Heart left ventricle (tissue), 13 donors: ENCODE measurements around the gene KIF21B.

Experiments
- POLR2A ChIP-seq, 2 donors: fragments of 450-650 bp; IDR thresholded peaks; one replicate each; pipeline ENCODE4 v1.6.1; 2017; ENCODE audit warnings: antibody characterized with exemption in 2 of 2, mild to moderate bottlenecking in 2 of 2, moderate library complexity in 2 of 2
- TF ChIP-seq, protein P1 (sequence below), 12 donors: fragments of 200-600 bp; sonication (generic) in 4 of 12; IDR thresholded peaks; one replicate each; pipeline versions ENCODE4 v1.5.0 to v1.8.0; 2018 to 2022; ENCODE audit warnings: antibody characterized with exemption in 12 of 12, mild to moderate bottlenecking in 5 of 12
- donor health status: ischemic (EF 13 %, LVEDD 7.1; RV severe dilation, severe dysfunction).
- donor health status: DM: no; HTN: yes; CAD: no.
- donor health status: DM: no; HTN: no; CAD: no.
- donor health status: ischemic (EF 25% LVEDD 6.9; RV normal size, moderate dysfunction).
- donor health status: ischemic (EF 25% LVEDD 5.7; RV mildly dilated, moderate dysfunction).
- donor health status: ischemic (EF 35%, LVEDD 5.7; RV mildly dilated, moderate dysfunction).
- donor health status: nonischemic (EF 11% LVEDD 7.7; RV severe dilation, severe dysfunction).
- donor health status: DM: yes; HTN: yes; CAD: no.
- donor health status: PGD.
- donor health status: ischemic (EF 29% LVEDD 5.4; RV normal size, mild dysfunction).
- donor health status: nonischemic (EF 23%, LVEDD 6.1; RV moderate dilation, normal function).

DNA sequence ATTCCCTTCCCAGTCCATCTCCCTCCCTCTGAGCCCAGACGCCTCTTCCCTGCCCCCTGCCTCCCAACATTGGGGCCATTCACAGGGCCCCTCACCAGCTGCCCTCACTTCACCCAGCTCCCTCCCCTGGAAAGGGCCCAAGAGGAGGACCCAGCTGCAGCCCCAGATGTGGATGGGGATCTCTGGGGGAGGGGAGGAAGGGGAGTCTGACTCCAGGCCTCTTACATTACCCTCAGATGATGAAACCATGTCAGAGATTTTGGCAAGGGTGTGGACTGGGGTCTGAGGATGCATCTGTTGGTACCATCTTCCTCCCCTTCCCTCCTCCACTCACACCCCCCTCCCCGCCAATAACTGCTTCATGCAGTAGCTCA is 1.1 kb upstream of the KIF21B start:
- TF ChIP-seq, protein P1, sequence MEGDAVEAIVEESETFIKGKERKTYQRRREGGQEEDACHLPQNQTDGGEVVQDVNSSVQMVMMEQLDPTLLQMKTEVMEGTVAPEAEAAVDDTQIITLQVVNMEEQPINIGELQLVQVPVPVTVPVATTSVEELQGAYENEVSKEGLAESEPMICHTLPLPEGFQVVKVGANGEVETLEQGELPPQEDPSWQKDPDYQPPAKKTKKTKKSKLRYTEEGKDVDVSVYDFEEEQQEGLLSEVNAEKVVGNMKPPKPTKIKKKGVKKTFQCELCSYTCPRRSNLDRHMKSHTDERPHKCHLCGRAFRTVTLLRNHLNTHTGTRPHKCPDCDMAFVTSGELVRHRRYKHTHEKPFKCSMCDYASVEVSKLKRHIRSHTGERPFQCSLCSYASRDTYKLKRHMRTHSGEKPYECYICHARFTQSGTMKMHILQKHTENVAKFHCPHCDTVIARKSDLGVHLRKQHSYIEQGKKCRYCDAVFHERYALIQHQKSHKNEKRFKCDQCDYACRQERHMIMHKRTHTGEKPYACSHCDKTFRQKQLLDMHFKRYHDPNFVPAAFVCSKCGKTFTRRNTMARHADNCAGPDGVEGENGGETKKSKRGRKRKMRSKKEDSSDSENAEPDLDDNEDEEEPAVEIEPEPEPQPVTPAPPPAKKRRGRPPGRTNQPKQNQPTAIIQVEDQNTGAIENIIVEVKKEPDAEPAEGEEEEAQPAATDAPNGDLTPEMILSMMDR (IDR thresholded peaks at IDR 0.05), result no peak
- TF ChIP-seq POLR2A (IDR thresholded peaks at IDR 0.05), result no peak
